HCT116 (cell line): ENCODE results near the gene KRTAP1-3. TPM values are rescaled to one million over a fixed set of nuclear protein-coding genes. Genes with fewer than 3 reads are reported as not detected.
A peak's percentile ranks its signal among the peaks of the same experiment; 100 is the strongest.
"Not testable (repeated sequence)": the region's sequence is repeated elsewhere in the genome, so short reads cannot be mapped to it uniquely, and the experiment has no call there.

Source experiments
- ATAC-seq: fragments of 200-7000 bp; cut with Tn5 transposase; 2 replicates; pipeline ENCODE4 v1.9.1; 2020; ENCODE audit warnings: mild to moderate bottlenecking, moderate library complexity
- BruUV-seq: library from RNA; stranded (reverse); fragments of 400-500 nt; replicated peaks from 2 replicates; lab custom pipeline; 2021; lab: Mats Ljungman, UMichigan
- CTCF ChIA-PET: fragments of 300-600 bp; sonication (Branson Sonifier 250); formaldehyde crosslinking; loops from one replicate; lab custom pipeline; 2021; ENCODE audit warnings: antibody characterized with exemption; lab: Charles Lee
- POLR2A ChIA-PET: fragments of 300-600, 350-600 bp; sonication (Branson Sonifier 250); formaldehyde crosslinking; loops from one replicate; lab custom pipeline; 2021; ENCODE audit warnings: antibody characterized with exemption; lab: Charles Lee
- RAD21 ChIA-PET, 2 experiments: fragments of 300-600 bp; sonication (Branson Sonifier 250); formaldehyde crosslinking; loops; one replicate each; lab custom pipeline; 2023; ENCODE audit warnings: low total read pairs in 2 of 2; ENCODE audit not compliant: uncharacterized antibody in 2 of 2, unreplicated experiment in 2 of 2, low non-redundant PET in 1 of 2; lab: Charles Lee
- DNase-seq: peaks from one replicate; pipeline ENCODE4 v3.0.0-alpha.2; 2010; ENCODE audit warnings: low read depth, low spot score
- H2AFZ ChIP-seq: fragments of 200-600 bp; shearing (Covaris generic), sonication (generic); 2 replicates; pipeline ENCODE4 v1.6.1; 2017; ENCODE audit warnings: low read depth, mixed run types, mixed read lengths, antibody characterized with exemption, low read length; ENCODE audit not compliant: poor library complexity, severe bottlenecking
- H3K27ac ChIP-seq: 2 replicates; pipeline ENCODE4 v1.5.1; 2012; ENCODE audit warnings: low read depth, low read length
- H3K27me3 ChIP-seq: fragments of 200-600 bp; sonication (generic); 2 replicates; pipeline ENCODE4 v1.6.1; 2016; ENCODE audit warnings: mixed run types, low read length, mixed read lengths; ENCODE audit not compliant: insufficient read depth
- H3K36me3 ChIP-seq, 2 experiments: fragments of 200-500 bp in 1 of 2; fragments of 200-600 bp in 1 of 2; sonication (Bioruptor generic) in 1 of 2; sonication (generic) in 1 of 2; 2 replicates each; pipeline versions ENCODE4 v1.5.1 to v1.6.1; 2014 to 2016; ENCODE audit warnings: low read length in 2 of 2, inconsistent platforms in 1 of 2, mixed read lengths in 1 of 2, mixed run types in 1 of 2; ENCODE audit not compliant: insufficient read depth in 2 of 2, control insufficient read depth in 1 of 2
- H3K4me1 ChIP-seq, 2 experiments: fragments of 200-600 bp in 1 of 2; sonication (generic) in 1 of 2; 2 replicates each; pipeline versions ENCODE4 v1.5.1 to v1.6.1; 2012 to 2017; ENCODE audit warnings: low read length in 2 of 2, inconsistent platforms in 1 of 2, mild to moderate bottlenecking in 1 of 2, mixed read lengths in 1 of 2, mixed run types in 1 of 2, moderate library complexity in 1 of 2; ENCODE audit not compliant: insufficient read depth in 2 of 2, control insufficient read depth in 1 of 2
- H3K4me2 ChIP-seq: fragments of 200-600 bp; sonication (generic); 2 replicates; pipeline ENCODE4 v1.6.1; 2017; ENCODE audit warnings: mixed run types, low read length, mixed read lengths
- H3K4me3 ChIP-seq, 2 experiments: fragments of 200-600 bp in 1 of 2; sonication (generic) in 1 of 2; replicated peaks in 1 of 2; 2 replicates each; pipeline ENCODE4 v1.5.1; 2011 to 2016; ENCODE audit warnings: low read length in 2 of 2, control low read depth in 1 of 2, low read depth in 1 of 2, mild to moderate bottlenecking in 1 of 2, mixed read lengths in 1 of 2, mixed run types in 1 of 2
- H3K79me2 ChIP-seq: fragments of 200-600 bp; sonication (generic); 2 replicates; pipeline ENCODE4 v1.6.1; 2017; ENCODE audit warnings: mild to moderate bottlenecking, mixed run types, low read length, moderate library complexity, mixed read lengths; ENCODE audit not compliant: insufficient read depth
- H3K9ac ChIP-seq: fragments of 200-600 bp; sonication (generic); 2 replicates; pipeline ENCODE4 v1.6.1; 2016; ENCODE audit warnings: low read length, mixed read lengths
- H3K9me2 ChIP-seq: fragments of 200-600 bp; sonication (generic), shearing (Covaris generic); 2 replicates; pipeline ENCODE4 v1.6.1; 2017; ENCODE audit warnings: mixed run types, mild to moderate bottlenecking, moderate library complexity; ENCODE audit not compliant: insufficient read depth
- H3K9me3 ChIP-seq, 2 experiments: fragments of 200-500 bp in 1 of 2; fragments of 200-600 bp in 1 of 2; sonication (Bioruptor generic) in 1 of 2; sonication (generic) in 1 of 2; 2 replicates each; pipeline ENCODE4 v1.6.1; 2014 to 2017; ENCODE audit warnings: low read length in 2 of 2, mixed read lengths in 2 of 2, inconsistent platforms in 1 of 2, low read depth in 1 of 2, mild to moderate bottlenecking in 1 of 2, mixed run types in 1 of 2, moderate library complexity in 1 of 2; ENCODE audit not compliant: control insufficient read depth in 1 of 2, insufficient read depth in 1 of 2
- H4K20me1 ChIP-seq: fragments of 200-600 bp; sonication (generic), shearing (Covaris generic); 2 replicates; pipeline ENCODE4 v1.6.1; 2017; ENCODE audit warnings: mixed run types, mild to moderate bottlenecking, moderate library complexity; ENCODE audit not compliant: insufficient read depth
- CBX3 ChIP-seq: IDR thresholded peaks from 2 replicates; pipeline ENCODE4 v1.6.1; 2012; ENCODE audit warnings: low read depth
- ELF1 ChIP-seq: IDR thresholded peaks from 2 replicates; pipeline ENCODE4 v1.6.1; 2012; ENCODE audit warnings: low read depth, borderline replicate concordance
- FOSL1 ChIP-seq: IDR thresholded peaks from 2 replicates; pipeline ENCODE4 v1.6.1; 2012; ENCODE audit warnings: low read depth
- JUND ChIP-seq: IDR thresholded peaks from 2 replicates; pipeline ENCODE4 v1.6.1; 2012
- MAX ChIP-seq: IDR thresholded peaks from 2 replicates; pipeline ENCODE4 v1.6.1; 2012
- POLR2AphosphoS5 ChIP-seq: IDR thresholded peaks from 2 replicates; pipeline ENCODE4 v1.6.1; 2011; ENCODE audit warnings: mild to moderate bottlenecking, low read depth, low read length, moderate library complexity
- SIN3A ChIP-seq: IDR thresholded peaks from 2 replicates; pipeline ENCODE4 v1.6.1; 2012; ENCODE audit warnings: low read depth
- SP1 ChIP-seq: IDR thresholded peaks from 2 replicates; pipeline ENCODE4 v1.6.1; 2012; ENCODE audit warnings: low read depth
- YY1 ChIP-seq: IDR thresholded peaks from 2 replicates; pipeline ENCODE4 v1.6.1; 2011; ENCODE audit warnings: low read length, low read depth, moderate library complexity, mild to moderate bottlenecking; ENCODE audit not compliant: insufficient replicate concordance; ENCODE audit errors: extremely low read depth
- ZBTB33 ChIP-seq: IDR thresholded peaks from 2 replicates; pipeline ENCODE4 v1.6.1; 2011; ENCODE audit warnings: mild to moderate bottlenecking, low read length, moderate library complexity; ENCODE audit not compliant: insufficient replicate concordance; ENCODE audit errors: extremely low read depth
- ZFX ChIP-seq: fragments of 450-650 bp; IDR thresholded peaks from 2 replicates; pipeline ENCODE4 v1.6.1; 2017
- ZNF274 ChIP-seq: fragments of 200-500 bp; sonication (Bioruptor generic); IDR thresholded peaks from 2 replicates; pipeline ENCODE4 v1.6.1; 2014; ENCODE audit warnings: mild to moderate bottlenecking, low read depth, low read length, inconsistent platforms
- intact Hi-C: fragments of 100-400 bp; cut with micrococcal nuclease; formaldehyde crosslinking; loops from 2 replicates; pipeline ENCODE4 v1.10.0; 2022
- total RNA-seq: library from RNA; stranded (reverse); gene quantifications from one replicate; pipeline ENCODE4 v1.2.1, GENCODE V29; 2021; ENCODE audit not compliant: unreplicated experiment

Gene KRTAP1-3
- total RNA-seq, 1 experiment from 2014 or later: not detected

GRCh38 chr17:41083427-41083826 is 48.8 kb upstream of the KRTAP1-3 start:
- POLR2A ChIA-PET, DNase-seq, H4K20me1 ChIP-seq, H2AFZ ChIP-seq, H3K27me3 ChIP-seq, intact Hi-C loops, BruUV-seq, RAD21 ChIA-PET, CTCF ChIA-PET, H3K9me2 ChIP-seq, H3K9me3 ChIP-seq: not testable (repeated sequence)
- peaks cover 20 to 54% of the 10 kb centered on the region in 2 experiments for H3K4me1 ChIP-seq
- peaks cover 0 to 30% of the 10 kb centered on the region in 2 experiments; a peak in 2 of 4 replicates for H3K36me3 ChIP-seq
- peak; percentile 83 for ATAC-seq
- TF ChIP-seq JUND: 0 out of 2 replicates have a peak, but pooled peaks have one; percentile 8
- TF ChIP-seq SP1: peak; percentile 31; the same call in 1 of the 2 replicates
- peaks cover 50% of the 10 kb centered on the region for H3K79me2 ChIP-seq
- H3K27ac ChIP-seq: peak overlapping the region; percentile 76; the same call in 1 of the 2 replicates
- H3K9ac ChIP-seq: peak overlapping the region; percentile 49; the same call in 1 of the 2 replicates
- peak overlapping the region; percentile 40 to 56 for H3K4me3 ChIP-seq
- H3K4me2 ChIP-seq: peak overlapping the region; percentile 62

- no peaks in the 10 kb centered on the region for H3K27me3 ChIP-seq
- TF ChIP-seq SIN3A (no peak), YY1 (no peak), CBX3 (no peak), ZNF274 (no peak), FOSL1 (no peak), MAX (no peak), ELF1 (no peak), POLR2AphosphoS5 (no peak), ZFX (no peak), ZBTB33 (no peak)
- POLR2A ChIA-PET: no interaction called here
- H3K79me2 ChIP-seq: peaks cover 58% of the 10 kb centered on the region
- no peaks in the 10 kb centered on the region for H4K20me1 ChIP-seq
- intact Hi-C loops: no loop called here
- no peaks in the 10 kb centered on the region for H3K9me3 ChIP-seq
- RAD21 ChIA-PET: no interaction called here
- H2AFZ ChIP-seq: no peak overlapping the region
- H3K4me2 ChIP-seq: peak overlapping the region; percentile 24
- no peaks in the 10 kb centered on the region for H3K9me2 ChIP-seq
- BruUV-seq: TSS peak; percentile 49
- H3K4me3 ChIP-seq: peak overlapping the region in 1 of 2 experiments; percentile 14; a peak in 1 of 4 replicates
- CTCF ChIA-PET: no interaction called here
- H3K9ac ChIP-seq: peak overlapping the region; percentile 20; the same call in 1 of the 2 replicates
- peak overlapping the region; percentile 67; the same call in 1 of the 2 replicates for H3K27ac ChIP-seq
- peaks cover 20 to 57% of the 10 kb centered on the region in 2 experiments for H3K4me1 ChIP-seq
- peaks cover 0 to 38% of the 10 kb centered on the region in 2 experiments; a peak in 2 of 4 replicates for H3K36me3 ChIP-seq
- no peak for ATAC-seq
- DNase-seq: no peak
These were observed 48.0 kb upstream of the KRTAP1-3 start for GRCh38 chr17:41082626-41083025.
